GM12873 (cell line): ENCODE measurements around the gene UGT2B7.

Experiments used
- CTCF ChIP-seq: IDR thresholded peaks from 2 replicates; pipeline ENCODE4 v1.5.1; 2012; ENCODE audit warnings: low read depth, mild to moderate bottlenecking, moderate library complexity, low read length, control low read depth; ENCODE audit not compliant: insufficient read depth; ENCODE audit errors: missing control alignments

The UGT2B7 gene

GRCh38 chr4:69073375-69073774, 22.9 kb upstream of the UGT2B7 start:
- no peak for TF ChIP-seq CTCF

- TF ChIP-seq CTCF: no peak
These were observed 21.0 kb upstream of the UGT2B7 start for GRCh38 chr4:69075061-69075792.

- TF ChIP-seq CTCF: no peak
These were observed 17.4 kb upstream of the UGT2B7 start for GRCh38 chr4:69078852-69079251.

- TF ChIP-seq CTCF: no peak
These were observed 7.8 kb upstream of the UGT2B7 start for GRCh38 chr4:69088473-69088872.

- no peak for TF ChIP-seq CTCF
These were observed 6.9 kb upstream of the UGT2B7 start for GRCh38 chr4:69089388-69089787.

- no peak for TF ChIP-seq CTCF
These were observed 4.1 kb upstream of the UGT2B7 start for GRCh38 chr4:69092190-69092589.

- TF ChIP-seq CTCF: no peak
These were observed 3.2 kb upstream of the UGT2B7 start for GRCh38 chr4:69092980-69093568.
